Liver (tissue), 9 donors: Measurements from ENCODE around the gene ARMC12. TPM values are rescaled to one million over a fixed set of nuclear protein-coding genes. Genes with fewer than 3 reads are reported as not detected.

Source experiments
- DNase-seq: peaks from one replicate; pipeline ENCODE4 v3.0.0-alpha.2; 2017; ENCODE audit warnings: low spot score
- H3K27ac ChIP-seq, 2 donors: one replicate each; pipeline ENCODE4 v1.7.0; 2013; ENCODE audit warnings: inconsistent platforms in 2 of 2, low read length in 2 of 2, control low read depth in 1 of 2, low read depth in 1 of 2, mild to moderate bottlenecking in 1 of 2
- H3K27me3 ChIP-seq, 4 donors: one replicate each; pipeline versions ENCODE4 v1.6.1 to v1.7.0; 2013; ENCODE audit warnings: low read length in 3 of 4, inconsistent platforms in 1 of 4, mild to moderate bottlenecking in 1 of 4, moderate library complexity in 1 of 4; ENCODE audit not compliant: control insufficient read depth in 4 of 4, insufficient read depth in 4 of 4
- H3K36me3 ChIP-seq, 4 donors: one replicate each; pipeline versions ENCODE4 v1.6.1 to v1.7.0; 2013; ENCODE audit warnings: low read length in 3 of 4, mild to moderate bottlenecking in 3 of 4, low read depth in 1 of 4, moderate library complexity in 1 of 4; ENCODE audit not compliant: control insufficient read depth in 4 of 4, insufficient read depth in 3 of 4
- H3K4me1 ChIP-seq, 4 donors: one replicate each; pipeline versions ENCODE4 v1.6.1 to v1.7.0; 2013; ENCODE audit warnings: low read length in 3 of 4, mild to moderate bottlenecking in 3 of 4, moderate library complexity in 1 of 4; ENCODE audit not compliant: control insufficient read depth in 4 of 4, insufficient read depth in 4 of 4
- H3K4me3 ChIP-seq, 3 donors: one replicate each; pipeline versions ENCODE4 v1.6.1 to v1.7.0; 2013; ENCODE audit warnings: low read length in 3 of 3, control low read depth in 1 of 3, low read depth in 1 of 3, mild to moderate bottlenecking in 1 of 3
- H3K9ac ChIP-seq, 2 donors: one replicate each; pipeline ENCODE4 v1.7.0; 2013; ENCODE audit warnings: low read length in 2 of 2, mild to moderate bottlenecking in 2 of 2, moderate library complexity in 2 of 2, control low read depth in 1 of 2, low read depth in 1 of 2
- H3K9me3 ChIP-seq, 4 donors: one replicate each; pipeline versions ENCODE4 v1.6.1 to v1.7.0; 2013; ENCODE audit warnings: low read length in 3 of 4; ENCODE audit not compliant: control insufficient read depth in 4 of 4
- ATF3 ChIP-seq: IDR thresholded peaks from 2 replicates; pipeline ENCODE4 v1.6.1; 2016; ENCODE audit warnings: antibody characterized with exemption
- EGR1 ChIP-seq, 2 donors: IDR thresholded peaks; 2 replicates each; pipeline ENCODE4 v1.6.1; 2016 to 2018; ENCODE audit warnings: antibody characterized with exemption in 2 of 2, low read depth in 2 of 2
- FOXA1 ChIP-seq: IDR thresholded peaks from 2 replicates; pipeline ENCODE4 v1.6.1; 2016; ENCODE audit warnings: antibody characterized with exemption
- GABPA ChIP-seq, 2 donors: IDR thresholded peaks in 1 of 2; conservative IDR thresholded peaks in 1 of 2; 2 replicates each; pipeline ENCODE4 v1.6.1; 2016; ENCODE audit warnings: antibody characterized with exemption in 2 of 2, mild to moderate bottlenecking in 1 of 2, moderate library complexity in 1 of 2
- HNF4A ChIP-seq, 2 donors: conservative IDR thresholded peaks; 2 replicates each; pipeline ENCODE4 v1.6.1; 2016; ENCODE audit warnings: antibody characterized with exemption in 2 of 2, mild to moderate bottlenecking in 2 of 2
- JUND ChIP-seq, 2 donors: IDR thresholded peaks; 2 replicates each; pipeline ENCODE4 v1.6.1; 2016; ENCODE audit warnings: antibody characterized with exemption in 2 of 2
- MAX ChIP-seq: IDR thresholded peaks from 2 replicates; pipeline ENCODE4 v1.6.1; 2016; ENCODE audit warnings: antibody characterized with exemption
- NR2F2 ChIP-seq: IDR thresholded peaks from 2 replicates; pipeline ENCODE4 v1.6.1; 2016; ENCODE audit warnings: antibody characterized with exemption
- RXRA ChIP-seq, 2 donors: IDR thresholded peaks; 2 replicates each; pipeline ENCODE4 v1.6.1; 2017 to 2018; ENCODE audit warnings: antibody characterized with exemption in 2 of 2, mild to moderate bottlenecking in 1 of 2
- TAF1 ChIP-seq: conservative IDR thresholded peaks from 2 replicates; pipeline ENCODE4 v1.6.1; 2016; ENCODE audit warnings: antibody characterized with exemption, mild to moderate bottlenecking
- YY1 ChIP-seq: IDR thresholded peaks from 2 replicates; pipeline ENCODE4 v1.6.1; 2016; ENCODE audit warnings: antibody characterized with exemption, mild to moderate bottlenecking
- WGBS: extraction: QIAGEN DNeasy Blood & Tissue Kit; methylation state at CpG from one replicate; pipeline ENCODE4 v1.1.7; 2013; 5-methylcytosine and 5-hydroxymethylcytosine counted together
- polyA plus RNA-seq, 2 donors: library from polyadenylated mRNA; stranded (reverse) in 1 of 2; unstranded in 1 of 2; fragments of 200-250 nt in 1 of 2; fragments of >200 nt in 1 of 2; fragmentation: Nextera tagmentation in 1 of 2; extraction: Ambion mirVana in 1 of 2; gene quantifications; one replicate each; pipeline versions ENCODE4 v1.2.1 to v1.2.3, GENCODE V29; 2013 to 2015
- total RNA-seq, 2 donors: library from RNA; depleted of rRNA; stranded (reverse); fragments of >200 nt; gene quantifications; one replicate each; pipeline ENCODE4 v1.2.3, GENCODE V29; 2014
- TF ChIP-seq, protein P1 (sequence below): IDR thresholded peaks from 2 replicates; pipeline ENCODE4 v1.6.1; 2016; ENCODE audit warnings: antibody characterized with exemption
- TF ChIP-seq, protein P2 (sequence below): IDR thresholded peaks from 2 replicates; pipeline ENCODE4 v1.6.1; 2016; ENCODE audit warnings: antibody characterized with exemption, mild to moderate bottlenecking
- donor health status: healthy.
- donor health status: healthy.
- donor health status: healthy.
- donor health status: healthy.
- donor health status: healthy.

Gene ARMC12
- total and polyA plus RNA-seq, 4 donors, result 0.42 to 0.64 (median 0.43) TPM; not detected in 1

GRCh38 chr6:35784200-35784599 is 47.4 kb downstream of the ARMC12 start:
- no peak overlapping the region for H3K27ac ChIP-seq
- H3K4me1 ChIP-seq, result peaks cover 0 to 3% (median 2%) of the 10 kb centered on the region in 4 donors
- H3K27me3 ChIP-seq, result peaks cover 0 to 3% (median 0%) of the 10 kb centered on the region in 4 donors
- no peak overlapping the region for H3K9ac ChIP-seq
- WGBS, result 83% methylated on average over 2 of the region's 2 CpGs
- no peaks in the 10 kb centered on the region for H3K9me3 ChIP-seq
- H3K36me3 ChIP-seq, result no peaks in the 10 kb centered on the region
- no peak for TF ChIP-seq HNF4A (conservative IDR thresholded peaks at IDR 0.05)
- TF ChIP-seq NR2F2, result no peak
- TF ChIP-seq JUND (IDR thresholded peaks at IDR 0.05), result no peak
- no peak for TF ChIP-seq TAF1
- no peak for TF ChIP-seq RXRA (IDR thresholded peaks at IDR 0.05)
- no peak for TF ChIP-seq EGR1 (IDR thresholded peaks at IDR 0.05; ENCODE audit: low read depth in 2 of 2)
- TF ChIP-seq GABPA (IDR thresholded peaks at IDR 0.05 in 1 of 2, conservative IDR thresholded peaks at IDR 0.05 in 1 of 2), result no peak
- TF ChIP-seq ATF3, result no peak
- no peak for TF ChIP-seq MAX
- no peak for DNase-seq
- no peak overlapping the region for H3K4me3 ChIP-seq

- 64% methylated on average over 2 of the region's 2 CpGs for WGBS
- peaks cover 0 to 3% (median 2%) of the 10 kb centered on the region in 4 donors for H3K4me1 ChIP-seq
- no peak for TF ChIP-seq YY1
- TF ChIP-seq, protein P1, sequence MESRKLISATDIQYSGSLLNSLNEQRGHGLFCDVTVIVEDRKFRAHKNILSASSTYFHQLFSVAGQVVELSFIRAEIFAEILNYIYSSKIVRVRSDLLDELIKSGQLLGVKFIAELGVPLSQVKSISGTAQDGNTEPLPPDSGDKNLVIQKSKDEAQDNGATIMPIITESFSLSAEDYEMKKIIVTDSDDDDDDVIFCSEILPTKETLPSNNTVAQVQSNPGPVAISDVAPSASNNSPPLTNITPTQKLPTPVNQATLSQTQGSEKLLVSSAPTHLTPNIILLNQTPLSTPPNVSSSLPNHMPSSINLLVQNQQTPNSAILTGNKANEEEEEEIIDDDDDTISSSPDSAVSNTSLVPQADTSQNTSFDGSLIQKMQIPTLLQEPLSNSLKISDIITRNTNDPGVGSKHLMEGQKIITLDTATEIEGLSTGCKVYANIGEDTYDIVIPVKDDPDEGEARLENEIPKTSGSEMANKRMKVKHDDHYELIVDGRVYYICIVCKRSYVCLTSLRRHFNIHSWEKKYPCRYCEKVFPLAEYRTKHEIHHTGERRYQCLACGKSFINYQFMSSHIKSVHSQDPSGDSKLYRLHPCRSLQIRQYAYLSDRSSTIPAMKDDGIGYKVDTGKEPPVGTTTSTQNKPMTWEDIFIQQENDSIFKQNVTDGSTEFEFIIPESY, result no peak
- TF ChIP-seq GABPA (IDR thresholded peaks at IDR 0.05 in 1 of 2, conservative IDR thresholded peaks at IDR 0.05 in 1 of 2), result no peak
- no peak overlapping the region for H3K4me3 ChIP-seq
- H3K27me3 ChIP-seq, result peaks cover 0 to 3% (median 0%) of the 10 kb centered on the region in 4 donors
- DNase-seq, result no peak
- H3K9ac ChIP-seq, result no peak overlapping the region
- H3K27ac ChIP-seq, result no peak overlapping the region
- no peaks in the 10 kb centered on the region for H3K9me3 ChIP-seq
- no peaks in the 10 kb centered on the region for H3K36me3 ChIP-seq
Measured at GRCh38 chr6:35786272-35786671, 49.4 kb downstream of the ARMC12 start.

DNA sequence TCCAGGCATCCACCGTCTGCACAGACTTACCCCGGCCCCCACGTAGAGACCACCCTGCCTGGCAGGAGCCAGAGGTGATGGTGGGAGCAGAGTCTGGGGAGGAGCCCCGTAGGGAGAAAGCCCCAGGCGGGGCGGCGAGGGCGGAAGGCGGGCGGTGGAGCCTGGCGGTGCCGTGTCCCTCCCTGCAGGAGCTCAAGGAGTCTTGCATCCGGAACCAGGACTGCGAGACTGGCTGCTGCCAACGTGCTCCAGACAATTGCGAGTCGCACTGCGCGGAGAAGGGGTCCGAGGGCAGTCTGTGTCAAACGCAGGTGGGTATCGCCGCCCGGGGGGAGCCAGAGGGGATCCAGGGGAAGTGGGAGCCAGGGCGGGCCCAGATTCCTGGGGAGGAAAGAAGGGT is 50.0 kb downstream of the ARMC12 start:
- Histone ChIP-seq H3K36me3 (no peaks in the 10 kb centered on the region), H3K27ac (no peak overlapping the region), H3K9ac (no peak overlapping the region), H3K4me3 (no peak overlapping the region), H3K4me1 (peaks cover 0 to 3% (median 2%) of the 10 kb centered on the region in 4 donors), H3K27me3 (peaks cover 0 to 3% (median 0%) of the 10 kb centered on the region in 4 donors), H3K9me3 (no peaks in the 10 kb centered on the region)
- no peak for DNase-seq
- TF ChIP-seq HNF4A (conservative IDR thresholded peaks at IDR 0.05) (no peak), RXRA (IDR thresholded peaks at IDR 0.05) (no peak), ATF3 (no peak), MAX (no peak), NR2F2 (no peak), FOXA1 (no peak), GABPA (IDR thresholded peaks at IDR 0.05 in 1 of 2, conservative IDR thresholded peaks at IDR 0.05 in 1 of 2) (no peak)
- TF ChIP-seq, protein P2, sequence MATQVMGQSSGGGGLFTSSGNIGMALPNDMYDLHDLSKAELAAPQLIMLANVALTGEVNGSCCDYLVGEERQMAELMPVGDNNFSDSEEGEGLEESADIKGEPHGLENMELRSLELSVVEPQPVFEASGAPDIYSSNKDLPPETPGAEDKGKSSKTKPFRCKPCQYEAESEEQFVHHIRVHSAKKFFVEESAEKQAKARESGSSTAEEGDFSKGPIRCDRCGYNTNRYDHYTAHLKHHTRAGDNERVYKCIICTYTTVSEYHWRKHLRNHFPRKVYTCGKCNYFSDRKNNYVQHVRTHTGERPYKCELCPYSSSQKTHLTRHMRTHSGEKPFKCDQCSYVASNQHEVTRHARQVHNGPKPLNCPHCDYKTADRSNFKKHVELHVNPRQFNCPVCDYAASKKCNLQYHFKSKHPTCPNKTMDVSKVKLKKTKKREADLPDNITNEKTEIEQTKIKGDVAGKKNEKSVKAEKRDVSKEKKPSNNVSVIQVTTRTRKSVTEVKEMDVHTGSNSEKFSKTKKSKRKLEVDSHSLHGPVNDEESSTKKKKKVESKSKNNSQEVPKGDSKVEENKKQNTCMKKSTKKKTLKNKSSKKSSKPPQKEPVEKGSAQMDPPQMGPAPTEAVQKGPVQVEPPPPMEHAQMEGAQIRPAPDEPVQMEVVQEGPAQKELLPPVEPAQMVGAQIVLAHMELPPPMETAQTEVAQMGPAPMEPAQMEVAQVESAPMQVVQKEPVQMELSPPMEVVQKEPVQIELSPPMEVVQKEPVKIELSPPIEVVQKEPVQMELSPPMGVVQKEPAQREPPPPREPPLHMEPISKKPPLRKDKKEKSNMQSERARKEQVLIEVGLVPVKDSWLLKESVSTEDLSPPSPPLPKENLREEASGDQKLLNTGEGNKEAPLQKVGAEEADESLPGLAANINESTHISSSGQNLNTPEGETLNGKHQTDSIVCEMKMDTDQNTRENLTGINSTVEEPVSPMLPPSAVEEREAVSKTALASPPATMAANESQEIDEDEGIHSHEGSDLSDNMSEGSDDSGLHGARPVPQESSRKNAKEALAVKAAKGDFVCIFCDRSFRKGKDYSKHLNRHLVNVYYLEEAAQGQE, result no peak
- TF ChIP-seq, protein P1, result no peak
- WGBS, result 60% methylated on average over 25 of the region's 25 CpGs
